Measurements from ENCODE around the gene SPINDOC.
"Not testable (repeated sequence)": the region's sequence is repeated elsewhere in the genome, so short reads cannot be mapped to it uniquely, and the experiment has no call there.

The SPINDOC gene

DNA sequence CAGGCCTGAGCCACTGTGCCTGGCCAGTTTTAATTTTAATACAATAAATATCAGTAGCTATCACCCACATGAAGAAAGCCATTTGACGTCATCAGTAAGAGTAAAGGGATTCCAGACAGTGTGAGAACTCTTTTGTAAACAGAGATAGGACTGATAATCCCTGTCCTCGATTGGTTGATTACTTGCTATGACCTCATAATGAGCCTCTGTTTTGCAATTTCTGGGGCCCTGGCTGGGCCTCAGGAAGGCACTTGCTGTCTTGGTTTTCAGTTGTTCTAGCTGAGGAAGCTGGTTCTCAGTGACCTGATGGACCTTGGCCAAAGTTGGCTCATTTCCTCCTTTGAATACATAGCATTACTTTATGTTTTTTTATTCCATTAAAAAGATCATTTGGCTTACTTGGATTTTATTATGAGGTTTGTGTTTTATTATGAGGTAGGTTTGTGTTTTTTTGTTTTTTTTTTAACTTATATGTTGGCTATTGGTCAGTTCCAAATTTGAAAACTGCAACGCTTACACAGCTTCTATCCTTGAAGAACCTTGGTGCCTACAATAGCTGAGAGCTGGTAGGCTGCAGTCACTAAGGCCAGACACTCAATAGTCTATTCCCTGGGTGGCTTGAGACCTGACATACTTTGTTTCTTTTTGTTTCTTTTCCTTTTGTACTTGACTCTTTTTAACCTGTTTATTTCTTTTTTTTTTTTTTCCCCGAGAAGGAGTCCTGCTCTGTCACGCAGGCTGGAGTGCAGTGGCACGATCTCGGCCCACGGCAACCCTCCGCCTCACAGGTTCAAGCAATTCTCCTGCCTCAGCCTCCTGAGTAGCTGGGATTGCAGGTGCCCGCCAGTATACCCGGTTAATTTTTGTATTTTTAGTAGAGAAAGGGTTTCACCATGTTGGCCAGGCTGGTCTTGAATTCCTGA lies 45.6 kb downstream of the SPINDOC start:
- no peak for DNase-seq (ENCODE audit: low read depth)

- no peak for DNase-seq (ENCODE audit: low read depth)
These were observed 49.7 kb downstream of the SPINDOC start for GRCh38 chr11:63862923-63863322.

GRCh38 chr11:63863620-63864019 lies 50.4 kb downstream of the SPINDOC start:
- DNase-seq (ENCODE audit: low read depth): not testable (repeated sequence)

GRCh38 chr11:63866211-63866610 lies 53.0 kb downstream of the SPINDOC start:
- DNase-seq (ENCODE audit: low read depth): no peak

DNA sequence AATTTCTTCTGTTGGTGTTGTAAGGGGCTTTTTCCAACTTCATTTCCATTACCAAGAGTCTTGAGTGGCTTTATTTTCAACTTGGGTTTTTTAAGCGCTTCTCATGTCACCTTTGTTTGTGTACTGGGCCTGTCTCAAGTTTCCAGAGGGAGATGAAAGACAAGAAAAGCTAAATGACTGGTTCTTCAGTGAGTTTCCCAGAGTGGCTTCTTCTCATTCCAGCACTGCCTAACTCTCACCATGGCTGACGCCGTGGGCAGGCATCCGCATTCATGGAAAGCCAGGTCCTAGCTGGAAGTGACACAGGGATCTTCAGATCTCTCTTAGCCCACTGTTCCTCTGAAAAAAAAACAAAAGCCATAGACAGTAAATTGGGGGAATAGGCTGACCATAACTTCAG lies 54.3 kb downstream of the SPINDOC start:
- DNase-seq (ENCODE audit: low read depth): no peak

GRCh38 chr11:63868399-63869064 lies 55.3 kb downstream of the SPINDOC start:
- no peak for DNase-seq (ENCODE audit: low read depth)

- DNase-seq (ENCODE audit: low read depth): no peak
These were observed 55.9 kb downstream of the SPINDOC start for GRCh38 chr11:63869171-63869591.

GRCh38 chr11:63869683-63870082 lies 56.4 kb downstream of the SPINDOC start:
- no peak for DNase-seq (ENCODE audit: low read depth)

GRCh38 chr11:63870351-63871140 lies 57.3 kb downstream of the SPINDOC start:
- no peak for DNase-seq (ENCODE audit: low read depth)

- peak; percentile 85 for DNase-seq (ENCODE audit: low read depth)
These were observed 58.9 kb downstream of the SPINDOC start for GRCh38 chr11:63871962-63872799.

- DNase-seq (ENCODE audit: low read depth): no peak
These were observed 59.5 kb downstream of the SPINDOC start for GRCh38 chr11:63872800-63873197.

DNA sequence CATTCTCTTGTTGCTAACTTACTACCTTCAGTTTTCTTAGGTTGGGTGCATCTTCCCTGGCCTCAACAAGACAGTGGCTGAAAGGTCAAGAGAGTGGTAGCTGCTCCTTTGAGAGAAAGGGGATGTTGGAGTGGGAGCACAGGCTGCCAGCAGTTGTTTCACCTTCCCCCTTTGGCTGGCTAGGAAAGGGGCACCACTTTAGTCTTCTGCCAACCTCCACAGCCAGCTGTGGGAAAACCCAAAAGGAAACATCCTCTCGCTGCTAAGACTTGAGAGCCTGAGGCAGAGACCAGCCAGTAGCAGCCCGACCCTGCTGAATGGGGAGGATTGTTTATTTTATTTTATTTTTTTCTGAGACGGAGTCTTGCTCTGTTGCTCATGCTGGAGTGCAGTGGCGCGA lies 60.1 kb downstream of the SPINDOC start:
- no peak for DNase-seq (ENCODE audit: low read depth)

- no peak for DNase-seq (ENCODE audit: low read depth)
These were observed 61.3 kb downstream of the SPINDOC start for GRCh38 chr11:63874511-63874910.

DNA sequence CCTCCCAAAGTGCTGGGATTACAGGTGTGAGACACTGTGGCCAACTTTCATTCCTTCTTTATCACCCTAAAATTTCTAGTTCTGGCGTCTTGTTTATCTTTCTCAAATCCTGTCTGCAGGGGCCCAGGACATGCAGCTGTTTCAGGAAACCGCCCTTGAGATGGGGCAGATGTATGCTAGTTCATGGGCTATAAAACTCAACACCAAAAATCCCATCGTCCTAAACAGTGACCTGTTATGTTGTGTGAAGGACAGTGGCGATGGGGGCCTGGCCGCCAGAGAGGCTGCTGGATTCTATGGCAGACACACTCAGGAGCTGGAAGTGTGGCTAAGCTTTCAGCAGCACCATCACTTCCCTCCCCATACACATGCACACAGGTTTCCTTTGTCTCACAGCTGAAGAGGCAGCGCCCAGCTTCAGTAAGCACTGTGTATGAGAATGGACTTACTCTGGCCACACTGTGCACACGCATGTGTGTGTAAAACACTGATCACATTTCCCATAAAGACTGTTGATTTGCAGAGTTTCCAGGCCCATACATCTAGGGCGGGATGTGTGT lies 62.3 kb downstream of the SPINDOC start:
- no peak for DNase-seq (ENCODE audit: low read depth)

- DNase-seq (ENCODE audit: low read depth): no peak
These were observed 63.4 kb downstream of the SPINDOC start for GRCh38 chr11:63876616-63877015.
